Cardiac fibroblast (primary cell): ENCODE data around the gene CAMK1.
A peak's percentile ranks its signal among the peaks of the same experiment; 100 is the strongest.

ENCODE experiments used
- DNase-seq, 2 donors: peaks; one replicate each; pipeline versions ENCODE4 v3.0.0 to v3.0.0-alpha.2; 2010; ENCODE audit warnings: low read depth in 2 of 2
- H3K4me3 ChIP-seq, 2 donors: replicated peaks in 1 of 2; 1 replicate in 1 of 2; 2 replicates in 1 of 2; pipeline ENCODE4 v1.5.1; 2011; ENCODE audit warnings: low read depth in 2 of 2, low read length in 2 of 2, mild to moderate bottlenecking in 2 of 2, moderate library complexity in 1 of 2
- CTCF ChIP-seq: IDR thresholded peaks from one replicate; pipeline ENCODE4 v1.5.1; 2011; ENCODE audit warnings: low read depth, mild to moderate bottlenecking, low read length, inconsistent platforms

CAMK1 gene

GRCh38 chr3:9744162-9744561 is 25.6 kb downstream of the CAMK1 start:
- DNase-seq: no peak
- no peak for TF ChIP-seq CTCF
- no peak overlapping the region for H3K4me3 ChIP-seq

- TF ChIP-seq CTCF: no peak
- DNase-seq: no peak
- no peak overlapping the region for H3K4me3 ChIP-seq
These were observed 26.2 kb downstream of the CAMK1 start for GRCh38 chr3:9743548-9743947.

GRCh38 chr3:9742560-9742959 is 27.2 kb downstream of the CAMK1 start:
- DNase-seq: no peak
- TF ChIP-seq CTCF: no peak
- H3K4me3 ChIP-seq: no peak overlapping the region

- no peak for DNase-seq
- no peak overlapping the region for H3K4me3 ChIP-seq
- TF ChIP-seq CTCF: no peak
These were observed 30.6 kb downstream of the CAMK1 start for GRCh38 chr3:9739181-9739580.

GRCh38 chr3:9736831-9737230 is 32.9 kb downstream of the CAMK1 start:
- TF ChIP-seq CTCF: no peak
- H3K4me3 ChIP-seq: no peak overlapping the region
- no peak for DNase-seq

GRCh38 chr3:9732740-9733115 is 37.0 kb downstream of the CAMK1 start:
- peak overlapping the region; percentile 96 to 97 for H3K4me3 ChIP-seq
- TF ChIP-seq CTCF: no peak
- DNase-seq: peak in 1 of 2 donors; percentile 26

GRCh38 chr3:9732080-9732739 is 37.5 kb downstream of the CAMK1 start:
- H3K4me3 ChIP-seq: peak overlapping the region; percentile 96 to 97
- DNase-seq: peak in 1 of 2 donors; percentile 9
- no peak for TF ChIP-seq CTCF
